Endothelial cell of umbilical vein (primary cell): Measurements from ENCODE around the gene COL13A1. TPM values are rescaled to one million over a fixed set of nuclear protein-coding genes. Genes with fewer than 3 reads are reported as not detected.

Source experiments
- BruUV-seq: library from RNA; stranded (reverse); fragments of 400-500 nt; replicated peaks from 2 replicates; lab custom pipeline; 2021; lab: Mats Ljungman, UMichigan
- CTCF ChIA-PET: fragments of 300-600, 350-600 bp; sonication (Branson Sonifier 250); formaldehyde crosslinking; loops from one replicate; lab custom pipeline; 2021; ENCODE audit warnings: antibody characterized with exemption, inconsistent platforms; lab: Charles Lee
- POLR2A ChIA-PET: fragments of 300-600, 350-600 bp; sonication (Branson Sonifier 250); formaldehyde crosslinking; loops from one replicate; lab custom pipeline; 2021; ENCODE audit warnings: antibody characterized with exemption, inconsistent platforms; lab: Charles Lee
- DNase-seq: peaks from one replicate; pipeline ENCODE4 v3.0.0-alpha.2; 2011; ENCODE audit warnings: low read depth, low spot score
- FAIRE-seq: peaks from 2 replicates; lab custom pipeline; 2011; peaks lifted over from hg19 to GRCh38; lab: Jason Lieb, UNC
- H2AFZ ChIP-seq: 2 replicates; pipeline ENCODE4 v1.6.0; 2012; ENCODE audit warnings: low read depth, low read length, control low read depth, inconsistent platforms
- H3K27ac ChIP-seq: 2 replicates; pipeline ENCODE4 v1.5.1; 2011; ENCODE audit warnings: low read depth, mild to moderate bottlenecking, control low read depth, low read length, moderate library complexity; ENCODE audit not compliant: insufficient read depth
- H3K27me3 ChIP-seq, 2 experiments: 2 replicates each; pipeline versions ENCODE4 v1.6.0 to v1.6.1; 2011; ENCODE audit warnings: low read length in 2 of 2, mixed read lengths in 1 of 2; ENCODE audit not compliant: control insufficient read depth in 2 of 2, insufficient read depth in 2 of 2
- H3K36me3 ChIP-seq, 2 experiments: 2 replicates in 1 of 2; 3 replicates in 1 of 2; pipeline ENCODE4 v1.5.1; 2011; ENCODE audit warnings: low read length in 2 of 2, mild to moderate bottlenecking in 1 of 2, moderate library complexity in 1 of 2; ENCODE audit not compliant: control insufficient read depth in 2 of 2, insufficient read depth in 2 of 2; ENCODE audit errors: extremely low read depth in 1 of 2
- H3K4me1 ChIP-seq: 3 replicates; pipeline ENCODE4 v1.5.1; 2011; ENCODE audit warnings: mild to moderate bottlenecking, low read length; ENCODE audit not compliant: control insufficient read depth, insufficient read depth; ENCODE audit errors: extremely low read depth
- H3K4me2 ChIP-seq: 2 replicates; pipeline ENCODE4 v1.6.1; 2011; ENCODE audit warnings: low read length, control low read depth, mixed read lengths; ENCODE audit not compliant: insufficient read depth
- H3K4me3 ChIP-seq, 3 experiments: fragments of 200-600 bp in 1 of 3; sonication (generic), shearing (Covaris generic) in 1 of 3; replicated peaks in 1 of 3; 2 replicates each; pipeline ENCODE4 v1.5.1; 2011 to 2016; ENCODE audit warnings: control low read depth in 3 of 3, low read length in 3 of 3, mild to moderate bottlenecking in 2 of 3, inconsistent platforms in 1 of 3, low read depth in 1 of 3, moderate library complexity in 1 of 3; ENCODE audit not compliant: insufficient read depth in 1 of 3
- H3K79me2 ChIP-seq: 2 replicates; pipeline ENCODE4 v1.6.0; 2012; ENCODE audit warnings: low read length, inconsistent platforms; ENCODE audit not compliant: control insufficient read depth, insufficient read depth
- H3K9ac ChIP-seq: replicated peaks from 2 replicates; pipeline ENCODE3; 2011; ENCODE audit warnings: low read length, control low read depth; ENCODE audit not compliant: insufficient read depth; ENCODE audit errors: extremely low read depth
- H3K9me1 ChIP-seq: replicated peaks from 3 replicates; pipeline ENCODE4 v1.6.0; 2011; ENCODE audit warnings: mild to moderate bottlenecking, low read length; ENCODE audit not compliant: control insufficient read depth, insufficient read depth; ENCODE audit errors: extremely low read depth
- H3K9me3 ChIP-seq: replicated peaks from 2 replicates; pipeline ENCODE4 v1.5.1; 2012; ENCODE audit warnings: low read length, inconsistent platforms; ENCODE audit not compliant: control insufficient read depth, insufficient read depth
- H4K20me1 ChIP-seq: replicated peaks from 2 replicates; pipeline ENCODE3; 2011; ENCODE audit warnings: mild to moderate bottlenecking, low read length; ENCODE audit not compliant: control insufficient read depth, insufficient read depth; ENCODE audit errors: extremely low read depth
- EZH2 ChIP-seq: IDR thresholded peaks from 2 replicates; pipeline ENCODE4 v1.6.1; 2012; ENCODE audit warnings: borderline replicate concordance, low read depth, mild to moderate bottlenecking, moderate library complexity, low read length, inconsistent platforms; ENCODE audit not compliant: severe bottlenecking
- FOS ChIP-seq: IDR thresholded peaks from 2 replicates; pipeline ENCODE4 v1.6.1; 2011; ENCODE audit warnings: mild to moderate bottlenecking, low read length, moderate library complexity, borderline replicate concordance; ENCODE audit not compliant: insufficient read depth
- GATA2 ChIP-seq: IDR thresholded peaks from 2 replicates; pipeline ENCODE4 v1.7.0; 2011; ENCODE audit warnings: low read depth, mild to moderate bottlenecking, moderate library complexity, mixed read lengths, low read length; ENCODE audit not compliant: insufficient read length, insufficient read depth
- JUN ChIP-seq: IDR thresholded peaks from 2 replicates; pipeline ENCODE4 v1.6.1; 2011; ENCODE audit warnings: borderline replicate concordance, low read depth; ENCODE audit not compliant: insufficient read length, insufficient read depth
- MYC ChIP-seq: IDR thresholded peaks from one replicate; pipeline ENCODE4 v1.6.1; 2011; ENCODE audit warnings: mild to moderate bottlenecking, low read depth, low read length
- POLR2A ChIP-seq: IDR thresholded peaks from 2 replicates; pipeline ENCODE4 v1.6.1; 2012; ENCODE audit warnings: low read depth, mild to moderate bottlenecking, control low read depth, low read length
- POLR2AphosphoS5 ChIP-seq: IDR thresholded peaks from 2 replicates; pipeline ENCODE4 v1.6.1; 2012; ENCODE audit warnings: low read depth, mild to moderate bottlenecking, control low read depth, low read length, moderate library complexity; ENCODE audit not compliant: insufficient read depth
- dilution Hi-C: fragments of 300-500 bp; cut with MboI; formaldehyde crosslinking; loops from one replicate; pipeline ENCODE4 v1.15.0; 2019; ENCODE audit warnings: low sequenced_read_pairs; ENCODE audit not compliant: extremely low pct_ligation_motif_present
- intact Hi-C: fragments of 100-400 bp; cut with micrococcal nuclease; formaldehyde crosslinking; loops from one replicate; pipeline ENCODE4 v1.10.0; 2022
- polyA plus RNA-seq, 4 experiments: library from polyadenylated mRNA; depleted of rRNA in 3 of 4; stranded (reverse) in 3 of 4; unstranded in 1 of 4; fragments of >200 nt; gene quantifications; 2 replicates each; pipeline versions ENCODE4 v1.2.1 to v1.2.3, GENCODE V29; 2011 to 2012; ENCODE audit warnings: missing spikeins in 1 of 4
- total RNA-seq: library from RNA; stranded (reverse); gene quantifications from 2 replicates; pipeline ENCODE4 v1.2.3, GENCODE V29; 2021
- TF ChIP-seq, protein P1 (sequence below): IDR thresholded peaks from 2 replicates; pipeline ENCODE4 v1.6.1; 2011; ENCODE audit not compliant: insufficient read depth, insufficient read length
- TF ChIP-seq, protein P2 (sequence below), 2 donors: IDR thresholded peaks; 1 replicate in 1 of 2; 2 replicates in 1 of 2; pipeline ENCODE4 v1.5.1; 2011; ENCODE audit warnings: low read length in 2 of 2, mild to moderate bottlenecking in 2 of 2, moderate library complexity in 2 of 2, control low read depth in 1 of 2, inconsistent platforms in 1 of 2, low read depth in 1 of 2; ENCODE audit not compliant: insufficient read depth in 1 of 2; ENCODE audit errors: extremely low read depth in 1 of 2

Gene COL13A1
- total and polyA plus RNA-seq, 2 donors (not counting 3 experiments of a cell fraction or from before 2014, with no cell fraction given), result 21.4 to 47.5 TPM

DNA sequence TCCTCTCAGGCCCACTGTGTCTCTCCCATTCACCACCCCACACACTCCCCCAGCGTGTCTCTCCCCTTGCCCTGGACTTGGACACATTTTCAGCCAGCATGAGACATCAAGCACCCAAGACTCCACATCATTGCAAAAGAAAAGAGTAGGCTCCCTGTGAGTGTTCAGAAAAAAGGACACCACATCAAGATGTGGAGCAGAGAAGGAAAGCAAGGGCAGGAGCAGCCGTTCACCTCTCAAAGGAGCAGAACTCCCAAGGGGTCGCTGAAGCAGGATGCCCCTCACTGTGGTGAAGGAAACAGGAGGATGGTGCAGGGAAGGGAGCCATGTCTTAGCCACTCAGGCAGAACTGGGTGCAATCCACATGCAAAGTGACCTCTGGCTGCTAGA is 161.0 kb downstream of the COL13A1 start:
- Histone ChIP-seq H3K27me3 (peaks cover 0 to 5% of the 10 kb centered on the region in 2 experiments), H3K4me2 (no peak overlapping the region), H3K4me1 (no peaks in the 10 kb centered on the region), H3K9me3 (no peaks in the 10 kb centered on the region), H4K20me1 (no peaks in the 10 kb centered on the region), H3K4me3 (no peak overlapping the region), H3K9ac (no peak overlapping the region), H3K9me1 (no peaks in the 10 kb centered on the region), H2AFZ (no peak overlapping the region), H3K36me3 (no peaks in the 10 kb centered on the region), H3K27ac (no peak overlapping the region), H3K79me2 (no peaks in the 10 kb centered on the region)
- TF ChIP-seq FOS (no peak), POLR2AphosphoS5 (no peak), GATA2 (no peak), POLR2A (no peak), MYC (no peak), EZH2 (no peak), JUN (no peak)
- TF ChIP-seq, protein P1, sequence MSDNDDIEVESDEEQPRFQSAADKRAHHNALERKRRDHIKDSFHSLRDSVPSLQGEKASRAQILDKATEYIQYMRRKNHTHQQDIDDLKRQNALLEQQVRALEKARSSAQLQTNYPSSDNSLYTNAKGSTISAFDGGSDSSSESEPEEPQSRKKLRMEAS, result no peak
- TF ChIP-seq, protein P2, sequence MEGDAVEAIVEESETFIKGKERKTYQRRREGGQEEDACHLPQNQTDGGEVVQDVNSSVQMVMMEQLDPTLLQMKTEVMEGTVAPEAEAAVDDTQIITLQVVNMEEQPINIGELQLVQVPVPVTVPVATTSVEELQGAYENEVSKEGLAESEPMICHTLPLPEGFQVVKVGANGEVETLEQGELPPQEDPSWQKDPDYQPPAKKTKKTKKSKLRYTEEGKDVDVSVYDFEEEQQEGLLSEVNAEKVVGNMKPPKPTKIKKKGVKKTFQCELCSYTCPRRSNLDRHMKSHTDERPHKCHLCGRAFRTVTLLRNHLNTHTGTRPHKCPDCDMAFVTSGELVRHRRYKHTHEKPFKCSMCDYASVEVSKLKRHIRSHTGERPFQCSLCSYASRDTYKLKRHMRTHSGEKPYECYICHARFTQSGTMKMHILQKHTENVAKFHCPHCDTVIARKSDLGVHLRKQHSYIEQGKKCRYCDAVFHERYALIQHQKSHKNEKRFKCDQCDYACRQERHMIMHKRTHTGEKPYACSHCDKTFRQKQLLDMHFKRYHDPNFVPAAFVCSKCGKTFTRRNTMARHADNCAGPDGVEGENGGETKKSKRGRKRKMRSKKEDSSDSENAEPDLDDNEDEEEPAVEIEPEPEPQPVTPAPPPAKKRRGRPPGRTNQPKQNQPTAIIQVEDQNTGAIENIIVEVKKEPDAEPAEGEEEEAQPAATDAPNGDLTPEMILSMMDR (IDR thresholded peaks at IDR 0.05; ENCODE audit: extremely low read depth in 1 of 2, insufficient read depth in 1 of 2, low read depth in 1 of 2, low read length in 2 of 2), result no peak
- DNase-seq, result no peak
- intact Hi-C loops (no loop called here), dilution Hi-C loops (no loop called here)
- POLR2A ChIA-PET, result no interaction called here
- CTCF ChIA-PET, result interaction anchor here (0.8 kb wide), 1 partner anchor 176 kb away, joined by 5 read pairs; no protein-coding TSS in a partner anchor
- no peak for FAIRE-seq
- BruUV-seq, result no TSS peak
